Loucy (cell line): ENCODE measurements around the gene CLDN11.

ENCODE experiments used
- H2AFZ ChIP-seq: fragments of 200-600 bp; sonication (generic); 2 replicates; pipeline ENCODE4 v1.6.0; 2016; ENCODE audit warnings: antibody characterized with exemption, mild to moderate bottlenecking, low read length, moderate library complexity
- H3F3A ChIP-seq: fragments of 200-600 bp; 2 replicates; pipeline ENCODE4 v1.6.0; 2016; ENCODE audit warnings: antibody characterized with exemption, low read depth, mild to moderate bottlenecking
- H3K27me3 ChIP-seq: fragments of 200-600 bp; sonication (generic); 2 replicates; pipeline ENCODE4 v1.6.1; 2014; ENCODE audit warnings: low read length, mild to moderate bottlenecking; ENCODE audit not compliant: insufficient read depth, poor library complexity, severe bottlenecking
- H3K36me3 ChIP-seq: fragments of 200-600 bp; sonication (generic); 2 replicates; pipeline ENCODE4 v1.6.1; 2016; ENCODE audit warnings: low read length; ENCODE audit not compliant: insufficient read depth
- H3K4me1 ChIP-seq: fragments of 200-600 bp; sonication (generic); 2 replicates; pipeline ENCODE4 v1.5.1; 2014; ENCODE audit warnings: low read length, mild to moderate bottlenecking; ENCODE audit not compliant: insufficient read depth, poor library complexity, severe bottlenecking
- H3K4me2 ChIP-seq: fragments of 200-600 bp; sonication (generic); 2 replicates; pipeline ENCODE4 v1.6.0; 2014; ENCODE audit warnings: antibody characterized with exemption, low read length, low read depth, mild to moderate bottlenecking; ENCODE audit not compliant: poor library complexity, severe bottlenecking
- H3K4me3 ChIP-seq: fragments of 200-600 bp; sonication (generic); 2 replicates; pipeline ENCODE4 v1.5.1; 2014; ENCODE audit warnings: low read length, mild to moderate bottlenecking, mixed read lengths; ENCODE audit not compliant: poor library complexity, severe bottlenecking
- H3K79me2 ChIP-seq: fragments of 200-600 bp; sonication (generic); 2 replicates; pipeline ENCODE4 v1.6.1; 2014; ENCODE audit warnings: low read length; ENCODE audit not compliant: insufficient read depth
- H3K9ac ChIP-seq: fragments of 200-600 bp; sonication (generic); 2 replicates; pipeline ENCODE4 v1.6.0; 2014; ENCODE audit warnings: mild to moderate bottlenecking, low read depth, low read length, moderate library complexity; ENCODE audit not compliant: poor library complexity, severe bottlenecking
- H3K9me2 ChIP-seq: fragments of 200-600 bp; sonication (generic); replicated peaks from 2 replicates; pipeline ENCODE4 v1.6.1; 2016; ENCODE audit warnings: low read depth, low read length, mixed read lengths
- H3K9me3 ChIP-seq: fragments of 200-600 bp; sonication (generic); 2 replicates; pipeline ENCODE4 v1.6.1; 2014; ENCODE audit warnings: mild to moderate bottlenecking, antibody characterized with exemption, low read length, low read depth; ENCODE audit not compliant: insufficient read depth
- H4K20me1 ChIP-seq: fragments of 200-600 bp; sonication (generic); 2 replicates; pipeline ENCODE4 v1.6.0; 2014; ENCODE audit warnings: antibody characterized with exemption, low read length, mild to moderate bottlenecking; ENCODE audit not compliant: insufficient read depth, poor library complexity, severe bottlenecking
- EZH2phosphoT487 ChIP-seq: fragments of 200-600 bp; IDR thresholded peaks from 2 replicates; pipeline ENCODE4 v1.6.1; 2018; ENCODE audit warnings: antibody characterized with exemption, mild to moderate bottlenecking, moderate library complexity, borderline replicate concordance
- TF ChIP-seq, protein P1 (sequence below): fragments of 200-600 bp; sonication (generic); conservative IDR thresholded peaks from 2 replicates; pipeline ENCODE4 v1.5.1; 2014; ENCODE audit warnings: mild to moderate bottlenecking, antibody characterized with exemption, low read length

CLDN11 gene

DNA sequence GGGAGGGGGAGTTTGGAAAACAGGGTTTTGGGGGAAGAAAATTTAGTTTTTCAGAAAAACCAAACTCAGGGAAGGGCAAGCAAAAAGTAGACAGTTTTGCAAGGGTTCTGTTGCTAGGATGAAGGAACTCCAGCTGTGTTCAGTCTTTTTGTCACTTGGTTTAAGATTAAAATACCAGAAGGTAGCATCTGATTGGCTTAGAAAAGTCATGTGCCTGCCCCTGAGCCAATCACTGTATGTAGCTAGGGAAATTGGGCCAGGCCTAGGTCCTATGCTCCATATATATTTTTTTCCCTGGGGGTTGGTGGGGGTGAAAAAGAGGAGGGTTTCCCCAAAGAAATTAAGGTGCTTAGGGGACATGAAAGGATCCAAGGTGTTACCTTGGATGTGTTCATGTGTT, 24.3 kb downstream of the CLDN11 start:
- Histone ChIP-seq H3K9me2 (no peaks in the 10 kb centered on the region), H3K4me1 (no peaks in the 10 kb centered on the region), H3K4me2 (no peak overlapping the region), H4K20me1 (no peaks in the 10 kb centered on the region), H3K36me3 (no peaks in the 10 kb centered on the region), H3K4me3 (no peak overlapping the region), H3K27me3 (no peaks in the 10 kb centered on the region), H3K9me3 (no peaks in the 10 kb centered on the region), H3K79me2 (no peaks in the 10 kb centered on the region), H3K9ac (no peak overlapping the region), H2AFZ (no peak overlapping the region), H3F3A (no peaks in the 10 kb centered on the region)
- TF ChIP-seq EZH2phosphoT487 = no peak
- TF ChIP-seq, protein P1, sequence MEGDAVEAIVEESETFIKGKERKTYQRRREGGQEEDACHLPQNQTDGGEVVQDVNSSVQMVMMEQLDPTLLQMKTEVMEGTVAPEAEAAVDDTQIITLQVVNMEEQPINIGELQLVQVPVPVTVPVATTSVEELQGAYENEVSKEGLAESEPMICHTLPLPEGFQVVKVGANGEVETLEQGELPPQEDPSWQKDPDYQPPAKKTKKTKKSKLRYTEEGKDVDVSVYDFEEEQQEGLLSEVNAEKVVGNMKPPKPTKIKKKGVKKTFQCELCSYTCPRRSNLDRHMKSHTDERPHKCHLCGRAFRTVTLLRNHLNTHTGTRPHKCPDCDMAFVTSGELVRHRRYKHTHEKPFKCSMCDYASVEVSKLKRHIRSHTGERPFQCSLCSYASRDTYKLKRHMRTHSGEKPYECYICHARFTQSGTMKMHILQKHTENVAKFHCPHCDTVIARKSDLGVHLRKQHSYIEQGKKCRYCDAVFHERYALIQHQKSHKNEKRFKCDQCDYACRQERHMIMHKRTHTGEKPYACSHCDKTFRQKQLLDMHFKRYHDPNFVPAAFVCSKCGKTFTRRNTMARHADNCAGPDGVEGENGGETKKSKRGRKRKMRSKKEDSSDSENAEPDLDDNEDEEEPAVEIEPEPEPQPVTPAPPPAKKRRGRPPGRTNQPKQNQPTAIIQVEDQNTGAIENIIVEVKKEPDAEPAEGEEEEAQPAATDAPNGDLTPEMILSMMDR = no peak

DNA sequence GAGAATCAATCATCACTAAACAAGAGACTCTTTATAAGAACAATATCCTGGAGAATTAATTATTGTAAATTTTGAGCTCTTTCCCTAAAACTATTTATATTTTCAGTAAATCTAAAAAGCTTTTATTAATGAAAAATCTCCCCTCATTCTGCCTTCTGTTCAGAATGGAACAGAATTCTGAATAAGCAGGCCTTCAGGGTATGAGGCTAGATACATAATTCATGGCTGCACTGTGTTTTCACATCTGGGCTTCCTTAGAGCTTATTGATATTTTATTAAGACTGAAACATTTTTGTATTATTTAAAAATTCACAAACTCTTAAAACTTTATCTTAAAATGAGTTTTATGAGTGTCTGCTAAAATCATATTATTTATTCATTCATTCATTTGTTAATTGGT, 24.8 kb downstream of the CLDN11 start:
- no peak overlapping the region for H3K4me3 ChIP-seq

DNA sequence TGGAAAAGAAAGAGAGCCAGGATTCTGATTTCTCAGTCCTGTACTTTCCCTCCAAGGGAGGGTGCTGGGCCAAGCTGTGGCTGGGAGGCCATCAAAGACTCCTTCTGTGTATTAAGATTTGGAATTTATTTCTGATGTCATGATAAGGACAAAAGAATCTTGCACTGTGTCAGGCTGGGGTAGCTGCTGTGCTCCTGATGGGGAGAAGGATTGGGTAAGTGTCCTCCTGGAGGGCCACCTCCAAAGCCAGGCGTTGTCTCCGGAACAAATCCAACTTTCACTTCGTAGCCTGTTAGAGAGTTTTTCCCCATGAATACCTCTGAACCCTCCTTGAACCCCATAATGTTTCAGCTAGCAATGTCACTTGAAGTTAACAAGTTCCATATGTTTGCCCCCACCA, 29.9 kb downstream of the CLDN11 start:
- H4K20me1 ChIP-seq = no peaks in the 10 kb centered on the region
- no peak overlapping the region for H3K4me2 ChIP-seq
- no peaks in the 10 kb centered on the region for H3K79me2 ChIP-seq
- H3K36me3 ChIP-seq = no peaks in the 10 kb centered on the region
- H2AFZ ChIP-seq = no peak overlapping the region
- H3F3A ChIP-seq = no peaks in the 10 kb centered on the region
- H3K9me2 ChIP-seq = no peaks in the 10 kb centered on the region
- no peaks in the 10 kb centered on the region for H3K9me3 ChIP-seq
- no peaks in the 10 kb centered on the region for H3K27me3 ChIP-seq
- H3K4me3 ChIP-seq = no peak overlapping the region
- no peaks in the 10 kb centered on the region for H3K4me1 ChIP-seq
- H3K9ac ChIP-seq = no peak overlapping the region
- TF ChIP-seq, protein P1 = no peak
- TF ChIP-seq EZH2phosphoT487 = no peak

More for the DNA sequence above, 24.8 kb downstream of the CLDN11 start:
- Histone ChIP-seq H3K4me1 (no peaks in the 10 kb centered on the region), H3K4me2 (no peak overlapping the region), H3K9me2 (no peaks in the 10 kb centered on the region), H3K9ac (no peak overlapping the region), H4K20me1 (no peaks in the 10 kb centered on the region), H3K36me3 (no peaks in the 10 kb centered on the region), H3K27me3 (no peaks in the 10 kb centered on the region), H2AFZ (no peak overlapping the region), H3K79me2 (no peaks in the 10 kb centered on the region), H3K9me3 (no peaks in the 10 kb centered on the region), H3F3A (no peaks in the 10 kb centered on the region)
- TF ChIP-seq, protein P1 = no peak
- TF ChIP-seq EZH2phosphoT487 = no peak
